Epithelial cell of esophagus (primary cell): ENCODE results near the gene ARPC5L.

ENCODE experiments used
- DNase-seq: peaks from one replicate; pipeline ENCODE4 v3.0.0; 2010; ENCODE audit warnings: low read depth
- H3K4me3 ChIP-seq: 2 replicates; pipeline ENCODE4 v1.5.1; 2011; ENCODE audit warnings: mild to moderate bottlenecking, low read length, control low read depth
- CTCF ChIP-seq: IDR thresholded peaks from 2 replicates; pipeline ENCODE4 v1.5.1; 2011; ENCODE audit warnings: low read depth, mild to moderate bottlenecking, low read length, control low read depth, inconsistent platforms; ENCODE audit not compliant: insufficient read depth; ENCODE audit errors: missing control alignments

The ARPC5L gene

GRCh38 chr9:124897570-124898460, 35.9 kb downstream of the ARPC5L start:
- no peak for DNase-seq
- no peak overlapping the region for H3K4me3 ChIP-seq
- no peak for TF ChIP-seq CTCF

GRCh38 chr9:124899845-124900244, 37.9 kb downstream of the ARPC5L start:
- H3K4me3 ChIP-seq, result no peak overlapping the region
- no peak for TF ChIP-seq CTCF
- DNase-seq, result peak; percentile 84

- TF ChIP-seq CTCF, result no peak
- H3K4me3 ChIP-seq, result no peak overlapping the region
- DNase-seq, result no peak
Measured at GRCh38 chr9:124906966-124907365, 45.0 kb downstream of the ARPC5L start.

GRCh38 chr9:124908098-124908497, 46.2 kb downstream of the ARPC5L start:
- TF ChIP-seq CTCF, result no peak
- DNase-seq, result no peak
- H3K4me3 ChIP-seq, result no peak overlapping the region

- TF ChIP-seq CTCF, result no peak
- H3K4me3 ChIP-seq, result no peak overlapping the region
- no peak for DNase-seq
Measured at GRCh38 chr9:124911766-124912165, 49.8 kb downstream of the ARPC5L start.

GRCh38 chr9:124913378-124913777, 51.4 kb downstream of the ARPC5L start:
- H3K4me3 ChIP-seq, result no peak overlapping the region
- no peak for DNase-seq
- no peak for TF ChIP-seq CTCF
